ENCODE measurements around the gene PACRG.
"Not testable (repeated sequence)": the region's sequence is repeated elsewhere in the genome, so short reads cannot be mapped to it uniquely, and the experiment has no call there.

The PACRG gene

DNA sequence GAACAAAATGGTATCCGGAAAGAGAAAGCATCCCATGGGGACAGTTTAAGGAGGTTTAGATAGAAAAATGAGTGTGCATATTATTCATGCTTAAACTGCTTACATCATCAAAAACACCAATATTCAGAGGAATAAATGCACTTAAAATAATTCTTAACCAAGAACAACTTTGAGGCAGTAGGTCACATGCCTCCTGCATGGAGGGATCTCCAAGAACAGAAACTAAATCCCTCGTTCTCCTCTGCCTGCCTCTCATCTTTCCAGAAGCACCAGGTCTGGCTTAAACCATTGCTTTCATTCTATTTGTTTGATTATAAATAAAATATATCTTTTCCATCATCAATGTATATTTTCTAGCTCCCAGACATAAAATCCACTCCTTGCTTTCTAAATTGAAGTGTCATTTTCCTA, 583.2 kb downstream of the PACRG start:
- H3K4me1 ChIP-seq (ENCODE audit: control insufficient read depth in 1 of 2, insufficient read depth in 2 of 2, low read length in 2 of 2): no peaks in the 10 kb centered on the region
- no peaks in the 10 kb centered on the region for H3K27me3 ChIP-seq (ENCODE audit: control insufficient read depth in 1 of 2, insufficient read depth in 2 of 2, low read length in 2 of 2)
- H3K36me3 ChIP-seq (ENCODE audit: control insufficient read depth in 1 of 2, insufficient read depth in 2 of 2, low read length in 2 of 2): no peaks in the 10 kb centered on the region
- no peak overlapping the region for H3K4me3 ChIP-seq (ENCODE audit: low read depth in 1 of 2, low read length in 2 of 2)
- H3K9me3 ChIP-seq (ENCODE audit: control insufficient read depth in 1 of 2, low read length in 2 of 2): no peaks in the 10 kb centered on the region
- H3K9ac ChIP-seq (ENCODE audit: low read depth in 1 of 2, low read length in 2 of 2): no peak overlapping the region
- H3K27ac ChIP-seq (ENCODE audit: low read depth, low read length): no peak overlapping the region

DNA sequence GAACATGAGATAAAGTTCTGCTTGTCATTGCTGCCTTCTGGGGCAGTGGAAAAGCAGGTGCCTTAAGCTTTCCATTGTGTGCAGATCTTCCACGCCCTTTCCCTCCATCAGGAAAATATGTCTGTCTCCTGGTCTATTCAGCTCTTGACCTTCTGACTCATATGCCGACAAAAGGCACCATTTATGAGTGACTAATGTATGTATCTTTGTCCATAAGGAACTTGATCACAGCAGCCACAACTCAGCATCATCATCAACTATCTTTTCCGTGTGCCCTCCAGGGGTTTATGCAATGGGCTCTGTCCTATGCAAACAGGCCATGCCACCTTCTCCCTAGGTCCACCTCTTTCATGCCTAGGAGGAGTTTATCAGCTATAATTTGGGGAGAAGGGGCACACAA, 584.1 kb downstream of the PACRG start:
- no peaks in the 10 kb centered on the region for H3K27me3 ChIP-seq (ENCODE audit: control insufficient read depth in 1 of 2, insufficient read depth in 2 of 2, low read length in 2 of 2)
- H3K36me3 ChIP-seq (ENCODE audit: control insufficient read depth in 1 of 2, insufficient read depth in 2 of 2, low read length in 2 of 2): no peaks in the 10 kb centered on the region
- no peak overlapping the region for H3K27ac ChIP-seq (ENCODE audit: low read depth, low read length)
- no peaks in the 10 kb centered on the region for H3K4me1 ChIP-seq (ENCODE audit: control insufficient read depth in 1 of 2, insufficient read depth in 2 of 2, low read length in 2 of 2)
- no peaks in the 10 kb centered on the region for H3K9me3 ChIP-seq (ENCODE audit: control insufficient read depth in 1 of 2, low read length in 2 of 2)
- no peak overlapping the region for H3K4me3 ChIP-seq (ENCODE audit: low read depth in 1 of 2, low read length in 2 of 2)
- H3K9ac ChIP-seq (ENCODE audit: low read depth in 1 of 2, low read length in 2 of 2): no peak overlapping the region

DNA sequence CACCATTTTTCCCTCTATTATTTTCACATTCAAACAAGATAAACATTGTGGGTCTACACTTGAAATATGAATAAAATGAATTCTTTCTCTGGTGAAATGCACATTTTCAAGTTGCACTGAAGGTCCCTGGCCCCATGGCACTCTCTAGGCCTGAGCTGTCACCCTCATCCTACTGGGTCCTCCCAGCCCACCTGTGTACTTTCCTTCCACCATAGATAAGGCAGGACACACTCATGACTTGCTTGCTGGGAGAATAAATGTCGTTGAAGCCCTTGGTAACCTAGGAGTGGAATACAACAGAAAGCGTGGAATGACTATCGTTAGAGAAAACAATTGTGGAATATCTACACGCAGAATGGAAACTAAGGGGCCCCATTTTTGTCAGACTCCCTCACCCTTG, 585.8 kb downstream of the PACRG start:
- no peaks in the 10 kb centered on the region for H3K4me1 ChIP-seq (ENCODE audit: control insufficient read depth in 1 of 2, insufficient read depth in 2 of 2, low read length in 2 of 2)
- H3K9me3 ChIP-seq (ENCODE audit: control insufficient read depth in 1 of 2, low read length in 2 of 2): no peaks in the 10 kb centered on the region
- H3K27me3 ChIP-seq (ENCODE audit: control insufficient read depth in 1 of 2, insufficient read depth in 2 of 2, low read length in 2 of 2): no peaks in the 10 kb centered on the region
- H3K4me3 ChIP-seq (ENCODE audit: low read depth in 1 of 2, low read length in 2 of 2): no peak overlapping the region
- H3K27ac ChIP-seq (ENCODE audit: low read depth, low read length): no peak overlapping the region
- H3K9ac ChIP-seq (ENCODE audit: low read depth in 1 of 2, low read length in 2 of 2): no peak overlapping the region
- H3K36me3 ChIP-seq (ENCODE audit: control insufficient read depth in 1 of 2, insufficient read depth in 2 of 2, low read length in 2 of 2): no peaks in the 10 kb centered on the region

DNA sequence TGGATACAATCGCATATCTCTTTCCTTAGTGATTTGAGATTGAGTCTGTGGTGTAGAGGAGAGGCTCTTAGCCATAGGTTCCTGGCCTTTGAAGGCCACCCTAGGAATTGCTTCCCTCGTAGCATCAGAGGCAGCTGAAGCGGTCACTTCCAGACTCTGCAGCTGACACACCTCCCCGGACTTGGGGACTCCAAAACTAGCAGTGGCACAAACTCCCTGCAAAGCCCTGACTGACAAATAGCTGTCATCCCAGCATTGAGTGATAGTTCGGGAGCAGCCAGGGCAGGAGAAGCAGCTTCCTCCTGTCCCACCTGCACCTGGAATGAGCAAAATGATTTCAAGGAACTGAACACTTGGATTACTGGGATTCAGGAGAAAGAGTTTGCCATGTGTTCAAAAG, 586.2 kb downstream of the PACRG start:
- Histone ChIP-seq H3K9ac (ENCODE audit: low read depth in 1 of 2, low read length in 2 of 2) (no peak overlapping the region), H3K36me3 (ENCODE audit: control insufficient read depth in 1 of 2, insufficient read depth in 2 of 2, low read length in 2 of 2) (no peaks in the 10 kb centered on the region), H3K9me3 (ENCODE audit: control insufficient read depth in 1 of 2, low read length in 2 of 2) (no peaks in the 10 kb centered on the region), H3K27me3 (ENCODE audit: control insufficient read depth in 1 of 2, insufficient read depth in 2 of 2, low read length in 2 of 2) (no peaks in the 10 kb centered on the region), H3K4me1 (ENCODE audit: control insufficient read depth in 1 of 2, insufficient read depth in 2 of 2, low read length in 2 of 2) (no peaks in the 10 kb centered on the region), H3K27ac (ENCODE audit: low read depth, low read length) (no peak overlapping the region), H3K4me3 (ENCODE audit: low read depth in 1 of 2, low read length in 2 of 2) (no peak overlapping the region)

DNA sequence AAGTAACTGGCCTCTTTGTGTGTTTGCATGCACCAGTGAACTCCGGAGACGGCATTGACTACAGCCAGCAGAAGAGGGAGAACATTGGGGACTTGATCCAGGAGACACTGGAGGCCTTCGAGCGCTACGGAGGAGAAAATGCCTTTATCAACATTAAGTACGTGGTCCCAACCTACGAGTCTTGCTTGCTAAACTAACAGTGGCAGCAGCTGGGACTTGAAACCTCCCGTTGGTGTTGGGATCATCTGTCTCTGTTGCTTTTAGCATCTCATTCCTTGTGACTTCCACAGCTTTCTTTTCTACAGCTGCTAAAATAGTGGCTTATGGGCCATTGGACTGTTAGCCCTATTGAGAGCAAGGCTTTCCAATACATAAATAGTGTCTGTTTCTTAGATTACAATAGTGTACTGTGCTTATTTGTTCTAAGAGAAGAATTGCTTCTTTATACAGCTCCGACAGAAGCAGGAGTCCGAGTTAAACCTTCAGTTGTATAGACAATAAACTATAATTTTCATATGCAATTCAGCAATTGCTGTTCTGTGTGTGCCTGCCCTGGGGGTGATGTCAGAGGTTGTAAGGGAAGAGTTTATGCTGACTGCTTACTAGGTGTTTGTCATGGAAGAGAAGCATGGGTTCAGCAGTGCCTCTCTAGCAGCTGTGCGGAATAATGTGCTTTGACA, 587.2 kb downstream of the PACRG start:
- Histone ChIP-seq H3K4me1 (ENCODE audit: control insufficient read depth in 1 of 2, insufficient read depth in 2 of 2, low read length in 2 of 2) (no peaks in the 10 kb centered on the region), H3K36me3 (ENCODE audit: control insufficient read depth in 1 of 2, insufficient read depth in 2 of 2, low read length in 2 of 2) (no peaks in the 10 kb centered on the region), H3K27me3 (ENCODE audit: control insufficient read depth in 1 of 2, insufficient read depth in 2 of 2, low read length in 2 of 2) (no peaks in the 10 kb centered on the region), H3K27ac (ENCODE audit: low read depth, low read length) (no peak overlapping the region), H3K9ac (ENCODE audit: low read depth in 1 of 2, low read length in 2 of 2) (no peak overlapping the region), H3K9me3 (ENCODE audit: control insufficient read depth in 1 of 2, low read length in 2 of 2) (no peaks in the 10 kb centered on the region), H3K4me3 (ENCODE audit: low read depth in 1 of 2, low read length in 2 of 2) (no peak overlapping the region)

DNA sequence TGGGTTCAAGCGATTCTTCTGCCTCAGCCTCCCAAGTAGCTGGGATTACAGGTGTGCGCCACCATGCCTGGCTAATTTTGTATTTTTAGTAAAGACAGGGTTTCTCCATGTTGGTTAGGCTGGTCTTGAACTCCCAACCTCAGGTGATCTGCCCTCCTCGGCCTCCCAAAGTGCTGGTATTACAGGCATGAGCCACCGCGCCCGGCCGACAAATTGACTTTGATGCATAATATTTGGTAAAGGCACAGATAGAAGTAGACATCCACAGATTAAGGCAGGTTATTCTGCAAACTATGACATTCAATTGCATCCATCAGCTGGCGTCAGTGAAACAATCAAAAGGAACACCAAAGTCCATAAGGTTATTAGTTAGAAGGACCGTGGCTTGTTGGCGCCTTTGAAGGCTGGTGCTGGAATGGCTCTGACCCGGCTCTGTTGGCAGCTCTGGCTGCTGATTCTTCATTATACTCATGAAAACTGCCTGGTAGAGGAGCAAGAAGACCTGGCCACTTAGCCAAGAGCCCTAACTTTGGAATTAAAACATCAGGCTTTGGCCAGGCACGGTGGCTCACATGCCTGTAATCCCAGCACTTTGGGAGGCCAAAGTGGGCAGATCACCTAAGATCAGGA, 589.2 kb downstream of the PACRG start:
- H3K9me3 ChIP-seq (ENCODE audit: control insufficient read depth in 1 of 2, low read length in 2 of 2); H3K9ac ChIP-seq (ENCODE audit: low read depth in 1 of 2, low read length in 2 of 2); H3K4me1 ChIP-seq (ENCODE audit: control insufficient read depth in 1 of 2, insufficient read depth in 2 of 2, low read length in 2 of 2); H3K27ac ChIP-seq (ENCODE audit: low read depth, low read length); H3K4me3 ChIP-seq (ENCODE audit: low read depth in 1 of 2, low read length in 2 of 2); H3K27me3 ChIP-seq (ENCODE audit: control insufficient read depth in 1 of 2, insufficient read depth in 2 of 2, low read length in 2 of 2); H3K36me3 ChIP-seq (ENCODE audit: control insufficient read depth in 1 of 2, insufficient read depth in 2 of 2, low read length in 2 of 2): not testable (repeated sequence)

DNA sequence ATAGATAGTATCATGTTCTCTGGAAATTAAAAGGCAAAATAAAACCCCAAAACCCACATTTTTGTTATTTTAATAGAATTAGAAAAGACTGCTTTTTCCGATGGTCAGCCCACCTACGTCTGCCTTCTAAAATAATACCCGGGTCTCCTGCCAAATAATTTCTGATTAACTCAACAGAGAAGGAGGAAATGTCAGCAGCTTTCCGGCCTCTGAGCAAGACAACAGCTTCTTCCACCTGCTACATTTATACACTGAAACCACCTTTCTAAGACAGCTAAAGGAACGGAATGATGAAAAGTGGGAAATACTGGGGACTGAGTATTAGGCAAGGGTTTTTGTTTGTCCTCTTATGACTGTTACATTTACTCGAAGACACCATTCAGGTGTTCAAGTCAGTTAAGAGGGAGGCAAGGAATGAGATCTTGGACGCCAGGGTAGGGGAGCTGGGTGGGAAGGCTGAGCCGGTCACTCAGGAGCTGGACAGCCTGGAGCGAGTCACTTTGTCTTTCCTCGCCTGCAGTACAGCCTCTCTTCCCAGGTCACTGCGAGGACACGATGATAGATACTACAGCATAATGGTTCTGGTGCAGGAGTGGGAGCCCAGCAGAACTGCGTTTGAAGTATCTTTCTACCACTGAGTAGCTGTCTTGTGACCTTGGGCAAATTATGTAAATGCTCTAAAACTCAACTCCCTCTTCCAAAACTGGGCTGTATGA, 590.5 kb downstream of the PACRG start:
- Histone ChIP-seq H3K27ac (ENCODE audit: low read depth, low read length) (no peak overlapping the region), H3K9ac (ENCODE audit: low read depth in 1 of 2, low read length in 2 of 2) (no peak overlapping the region), H3K4me3 (ENCODE audit: low read depth in 1 of 2, low read length in 2 of 2) (no peak overlapping the region), H3K36me3 (ENCODE audit: control insufficient read depth in 1 of 2, insufficient read depth in 2 of 2, low read length in 2 of 2) (no peaks in the 10 kb centered on the region), H3K27me3 (ENCODE audit: control insufficient read depth in 1 of 2, insufficient read depth in 2 of 2, low read length in 2 of 2) (no peaks in the 10 kb centered on the region), H3K9me3 (ENCODE audit: control insufficient read depth in 1 of 2, low read length in 2 of 2) (no peaks in the 10 kb centered on the region), H3K4me1 (ENCODE audit: control insufficient read depth in 1 of 2, insufficient read depth in 2 of 2, low read length in 2 of 2) (no peaks in the 10 kb centered on the region)

DNA sequence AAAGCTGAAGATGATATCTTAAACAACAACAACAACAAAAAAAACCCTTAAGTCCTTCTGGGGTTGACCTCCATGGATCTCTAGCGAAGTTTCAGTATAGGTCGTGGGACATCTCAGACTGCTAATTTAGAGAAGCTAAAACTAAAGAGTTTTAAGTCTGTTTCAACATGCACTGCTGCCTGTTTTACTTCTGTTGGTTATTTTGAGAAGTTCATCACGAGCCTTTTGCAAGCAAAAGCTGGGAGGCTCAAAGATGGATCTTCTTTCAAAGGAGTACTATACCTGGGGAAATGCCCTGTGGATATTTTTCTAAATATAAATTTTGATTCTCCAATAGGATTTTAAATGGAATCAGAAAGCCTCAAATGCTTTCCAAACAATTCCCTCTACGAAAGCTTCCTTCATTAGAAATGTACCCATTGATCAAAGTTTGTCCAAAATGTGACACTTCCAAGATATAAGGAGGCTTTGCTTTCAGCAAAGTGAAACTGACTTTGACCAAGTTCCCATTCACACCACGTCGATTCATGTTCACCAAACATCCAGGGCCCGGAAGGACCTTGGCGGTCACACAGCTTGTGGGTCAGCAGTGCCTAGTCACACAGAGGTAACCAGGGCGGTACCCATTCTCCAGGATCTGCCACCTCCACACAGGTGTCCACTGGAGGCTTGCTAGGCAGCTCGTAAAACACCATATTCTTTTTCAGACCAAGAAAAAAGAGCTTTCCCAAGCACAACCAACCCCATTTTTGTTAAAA, 592.0 kb downstream of the PACRG start:
- no peak overlapping the region for H3K4me3 ChIP-seq (ENCODE audit: low read depth in 1 of 2, low read length in 2 of 2)
- no peaks in the 10 kb centered on the region for H3K4me1 ChIP-seq (ENCODE audit: control insufficient read depth in 1 of 2, insufficient read depth in 2 of 2, low read length in 2 of 2)
- no peak overlapping the region for H3K9ac ChIP-seq (ENCODE audit: low read depth in 1 of 2, low read length in 2 of 2)
- no peak overlapping the region for H3K27ac ChIP-seq (ENCODE audit: low read depth, low read length)
- H3K27me3 ChIP-seq (ENCODE audit: control insufficient read depth in 1 of 2, insufficient read depth in 2 of 2, low read length in 2 of 2): no peaks in the 10 kb centered on the region
- no peaks in the 10 kb centered on the region for H3K9me3 ChIP-seq (ENCODE audit: control insufficient read depth in 1 of 2, low read length in 2 of 2)
- H3K36me3 ChIP-seq (ENCODE audit: control insufficient read depth in 1 of 2, insufficient read depth in 2 of 2, low read length in 2 of 2): no peaks in the 10 kb centered on the region

DNA sequence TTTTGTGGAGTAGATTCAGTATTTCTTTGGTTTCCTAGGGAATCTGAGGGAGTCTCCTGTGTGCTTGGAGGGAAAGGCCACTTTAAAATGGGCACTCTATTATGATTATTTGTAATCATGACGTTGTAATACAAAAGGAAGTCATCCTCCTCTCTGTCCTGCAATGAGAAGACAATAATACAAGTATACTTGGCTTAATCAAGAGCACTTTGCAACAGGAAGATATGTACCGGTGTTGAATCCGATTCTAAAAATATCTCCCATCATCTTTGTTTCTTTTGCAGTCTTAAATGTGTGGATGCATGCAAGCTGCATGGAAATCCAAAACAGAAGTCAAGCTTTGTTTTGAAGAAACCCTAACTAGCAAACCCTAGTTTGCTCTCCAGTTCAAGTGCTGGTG, 592.6 kb downstream of the PACRG start:
- H3K27me3 ChIP-seq (ENCODE audit: control insufficient read depth in 1 of 2, insufficient read depth in 2 of 2, low read length in 2 of 2): no peaks in the 10 kb centered on the region
- no peak overlapping the region for H3K9ac ChIP-seq (ENCODE audit: low read depth in 1 of 2, low read length in 2 of 2)
- H3K4me1 ChIP-seq (ENCODE audit: control insufficient read depth in 1 of 2, insufficient read depth in 2 of 2, low read length in 2 of 2): no peaks in the 10 kb centered on the region
- no peak overlapping the region for H3K27ac ChIP-seq (ENCODE audit: low read depth, low read length)
- no peak overlapping the region for H3K4me3 ChIP-seq (ENCODE audit: low read depth in 1 of 2, low read length in 2 of 2)
- no peaks in the 10 kb centered on the region for H3K36me3 ChIP-seq (ENCODE audit: control insufficient read depth in 1 of 2, insufficient read depth in 2 of 2, low read length in 2 of 2)
- no peaks in the 10 kb centered on the region for H3K9me3 ChIP-seq (ENCODE audit: control insufficient read depth in 1 of 2, low read length in 2 of 2)

DNA sequence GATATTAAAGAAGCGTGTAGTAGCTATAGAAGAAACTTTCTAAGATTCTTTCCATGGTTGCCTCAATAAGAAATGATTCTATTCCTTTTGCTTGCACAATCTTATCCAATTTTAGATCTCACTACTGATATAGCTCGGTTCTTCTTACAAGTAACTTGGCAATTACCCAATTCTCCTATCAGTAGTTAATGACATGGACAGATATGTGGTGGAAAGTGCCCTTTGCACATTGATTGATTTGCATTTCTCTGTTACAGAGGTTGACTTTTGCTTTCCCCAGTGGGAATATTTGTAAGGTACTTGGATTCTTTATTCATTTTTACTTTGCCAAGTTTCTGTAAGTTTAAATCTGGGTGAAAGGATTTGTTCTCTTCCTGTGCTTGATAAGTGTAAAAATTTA, 593.0 kb downstream of the PACRG start:
- Histone ChIP-seq H3K4me3 (ENCODE audit: low read depth in 1 of 2, low read length in 2 of 2) (no peak overlapping the region), H3K9me3 (ENCODE audit: control insufficient read depth in 1 of 2, low read length in 2 of 2) (no peaks in the 10 kb centered on the region), H3K36me3 (ENCODE audit: control insufficient read depth in 1 of 2, insufficient read depth in 2 of 2, low read length in 2 of 2) (no peaks in the 10 kb centered on the region), H3K27ac (ENCODE audit: low read depth, low read length) (no peak overlapping the region), H3K9ac (ENCODE audit: low read depth in 1 of 2, low read length in 2 of 2) (no peak overlapping the region), H3K27me3 (ENCODE audit: control insufficient read depth in 1 of 2, insufficient read depth in 2 of 2, low read length in 2 of 2) (no peaks in the 10 kb centered on the region), H3K4me1 (ENCODE audit: control insufficient read depth in 1 of 2, insufficient read depth in 2 of 2, low read length in 2 of 2) (no peaks in the 10 kb centered on the region)
